Stimulated activated CD4-positive, alpha-beta T cell treated with anti-CD3 and anti-CD28 coated beads, Interleukin-4, amount 100 ng/mL, for 48 hours (primary cell): ENCODE results near the gene LTBP2.
"Not testable (repeated sequence)": the region's sequence is repeated elsewhere in the genome, so short reads cannot be mapped to it uniquely, and the experiment has no call there.

Source experiments
- DNase-seq, 2 donors: peaks; one replicate each; pipeline ENCODE4 v3.0.0-alpha.2; 2020; ENCODE audit warnings: low read depth in 2 of 2

The LTBP2 gene

GRCh38 chr14:74551001-74551400 is 61.0 kb downstream of the LTBP2 start:
- no peak for DNase-seq

GRCh38 chr14:74550071-74550470 is 62.0 kb downstream of the LTBP2 start:
- no peak for DNase-seq

- no peak for DNase-seq
Measured at GRCh38 chr14:74549588-74549987, 62.4 kb downstream of the LTBP2 start.

- DNase-seq = no peak
Measured at GRCh38 chr14:74548881-74549280, 63.2 kb downstream of the LTBP2 start.

- DNase-seq = no peak
Measured at GRCh38 chr14:74547331-74547927, 64.6 kb downstream of the LTBP2 start.

GRCh38 chr14:74546416-74546815 is 65.6 kb downstream of the LTBP2 start:
- DNase-seq = no peak

GRCh38 chr14:74545386-74545785 is 66.7 kb downstream of the LTBP2 start:
- DNase-seq = no peak

- DNase-seq = no peak
Measured at GRCh38 chr14:74543771-74544438, 68.1 kb downstream of the LTBP2 start.

- no peak for DNase-seq
Measured at GRCh38 chr14:74542056-74542685, 69.9 kb downstream of the LTBP2 start.

- no peak for DNase-seq
Measured at GRCh38 chr14:74541225-74541624, 70.8 kb downstream of the LTBP2 start.

- DNase-seq = no peak
Measured at GRCh38 chr14:74539503-74539902, 72.5 kb downstream of the LTBP2 start.

GRCh38 chr14:74538411-74539391 is 73.3 kb downstream of the LTBP2 start:
- DNase-seq = no peak

- not testable (repeated sequence) for DNase-seq
Measured at GRCh38 chr14:74536336-74536735, 75.7 kb downstream of the LTBP2 start.

- no peak for DNase-seq
Measured at GRCh38 chr14:74535756-74536325, 76.2 kb downstream of the LTBP2 start.

- no peak for DNase-seq
Measured at GRCh38 chr14:74533576-74533975, 78.5 kb downstream of the LTBP2 start.

- DNase-seq = no peak
Measured at GRCh38 chr14:74532246-74532645, 79.8 kb downstream of the LTBP2 start.

GRCh38 chr14:74531467-74531866 is 80.6 kb downstream of the LTBP2 start:
- peak in 1 of 2 donors; percentile 7 for DNase-seq

GRCh38 chr14:74531006-74531405 is 81.0 kb downstream of the LTBP2 start:
- DNase-seq = no peak

GRCh38 chr14:74528886-74529285 is 83.2 kb downstream of the LTBP2 start:
- no peak for DNase-seq

- no peak for DNase-seq
Measured at GRCh38 chr14:74528406-74528805, 83.6 kb downstream of the LTBP2 start.

GRCh38 chr14:74527736-74528280 is 84.2 kb downstream of the LTBP2 start:
- DNase-seq = no peak
